VCaP (cell line): ENCODE data around the gene LGALS3.

Experiments used
- H3K27ac ChIP-seq: fragments of 450-650 bp; 2 replicates; pipeline ENCODE4 v1.5.1; 2017
- CTCF ChIP-seq: fragments of 450-650 bp; conservative IDR thresholded peaks from 2 replicates; pipeline ENCODE4 v1.5.1; 2017; ENCODE audit warnings: mild to moderate bottlenecking, moderate library complexity

The LGALS3 gene

GRCh38 chr14:55136885-55137786 is 8.1 kb downstream of the LGALS3 start:
- no peak for TF ChIP-seq CTCF
- no peak overlapping the region for H3K27ac ChIP-seq

- H3K27ac ChIP-seq: no peak overlapping the region
- TF ChIP-seq CTCF: no peak
These were observed 9.0 kb downstream of the LGALS3 start for GRCh38 chr14:55138091-55138490.

DNA sequence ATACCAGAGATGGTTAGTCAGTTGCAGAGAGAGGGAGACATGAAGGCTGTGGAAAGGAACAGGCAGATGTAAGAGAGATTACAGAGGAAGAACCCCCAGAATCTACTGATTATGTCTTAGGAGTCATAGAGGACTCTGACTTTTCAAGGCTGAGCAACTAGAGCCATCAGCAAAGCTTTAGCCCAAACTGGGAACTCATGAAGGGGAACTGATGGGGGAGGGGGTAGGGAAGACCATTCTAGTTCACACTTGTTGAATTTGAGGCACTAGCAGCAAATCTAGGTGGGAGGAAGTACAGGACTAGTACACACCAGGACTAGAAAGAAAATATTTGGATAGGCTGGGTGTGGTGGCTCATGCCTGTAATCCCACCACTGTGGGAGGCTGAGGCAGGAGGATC is 10.1 kb downstream of the LGALS3 start:
- TF ChIP-seq CTCF: no peak
- H3K27ac ChIP-seq: no peak overlapping the region

GRCh38 chr14:55139696-55140509 is 10.9 kb downstream of the LGALS3 start:
- no peak overlapping the region for H3K27ac ChIP-seq
- no peak for TF ChIP-seq CTCF

DNA sequence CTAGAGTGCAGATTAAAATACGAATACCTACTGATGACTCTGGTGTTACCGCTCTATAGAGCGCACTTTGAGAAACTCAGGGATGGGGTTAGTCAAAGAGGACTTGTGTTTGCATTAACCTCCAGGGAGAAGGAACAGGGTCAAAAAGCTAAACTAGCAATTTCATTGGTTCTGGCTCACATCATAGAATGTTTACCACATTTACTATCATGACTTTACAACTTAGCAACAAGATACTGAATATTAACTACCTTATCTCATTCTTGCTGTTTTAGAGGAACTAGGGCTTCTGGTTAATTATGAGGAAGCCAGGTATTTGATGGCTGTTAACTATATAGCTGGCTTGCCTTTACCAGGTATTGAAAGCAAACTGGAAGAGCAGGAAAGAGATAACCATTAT is 12.8 kb downstream of the LGALS3 start:
- TF ChIP-seq CTCF: no peak
- no peak overlapping the region for H3K27ac ChIP-seq

GRCh38 chr14:55142466-55142865 is 13.4 kb downstream of the LGALS3 start:
- no peak overlapping the region for H3K27ac ChIP-seq
- TF ChIP-seq CTCF: no peak

DNA sequence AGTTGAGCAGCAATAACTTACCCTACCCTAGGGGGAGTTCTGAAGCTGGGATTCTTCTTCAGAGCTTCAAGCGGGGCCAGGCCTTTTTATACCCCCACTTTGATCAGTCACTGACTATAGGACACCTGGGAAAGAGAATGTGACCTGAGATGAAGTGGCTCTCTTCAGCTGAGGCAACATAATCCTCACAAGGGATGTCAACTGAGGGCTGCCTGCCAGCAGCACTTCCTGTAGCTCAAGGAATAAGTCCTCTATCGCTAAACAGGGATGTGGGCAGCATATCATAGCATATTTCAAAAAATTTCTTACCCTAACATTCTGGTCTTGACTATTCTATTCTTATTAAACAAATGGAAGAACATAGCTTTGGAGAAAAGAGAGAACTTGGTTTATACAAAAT is 17.4 kb downstream of the LGALS3 start:
- TF ChIP-seq CTCF: no peak

More for the DNA sequence above, 17.4 kb downstream of the LGALS3 start:
- no peak overlapping the region for H3K27ac ChIP-seq
